ENCODE results near the gene KCTD20. TPM values are rescaled to one million over a fixed set of nuclear protein-coding genes. Genes with fewer than 3 reads are reported as not detected.
"Not testable (repeated sequence)": the region's sequence is repeated elsewhere in the genome, so short reads cannot be mapped to it uniquely, and the experiment has no call there.

The KCTD20 gene
- total RNA-seq, 1 donor from 2014 or later: 48.1 TPM

DNA sequence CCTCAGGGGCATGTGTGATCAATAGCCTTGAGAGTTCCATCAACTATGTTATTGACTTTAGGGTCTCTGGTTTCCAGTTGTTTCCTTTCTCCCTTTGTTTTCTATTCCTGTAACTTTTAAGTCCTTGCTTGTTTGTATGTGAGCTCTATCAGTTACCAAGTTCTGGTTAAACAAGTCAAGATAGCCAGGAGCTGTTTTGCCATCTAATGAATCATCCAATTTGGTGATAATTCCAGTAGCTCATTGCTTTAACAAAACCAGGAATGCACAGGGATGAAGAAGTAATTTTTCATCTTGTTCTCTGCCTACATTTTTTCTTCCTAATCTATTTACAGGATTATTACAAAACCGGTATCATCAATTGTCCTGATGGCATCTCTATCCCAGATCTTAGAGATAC, 36.5 kb downstream of the KCTD20 start:
- ChIA-PET POLR2A (interaction anchor here (0.6 kb wide), 1 partner anchor 527 kb away, joined by 3 read pairs; no protein-coding TSS in a partner anchor), CTCF (interaction anchor here (1.7 kb wide), 1 partner anchor 9 kb away, joined by 5 read pairs; no protein-coding TSS in a partner anchor)
- Mint-ChIP-seq H3K4me1 (peaks cover 2% of the 10 kb centered on the region), H3K27me3 (no peaks in the 10 kb centered on the region), H3K4me3 (no peak overlapping the region), H3K27ac (no peak overlapping the region), H3K9me3 (no peaks in the 10 kb centered on the region), H3K36me3 (ENCODE audit: low read depth) (peaks cover 66% of the 10 kb centered on the region)
- ATAC-seq (ENCODE audit: low read depth) (no peak), DNase-seq (no peak)
- TF ChIP-seq, protein P1, sequence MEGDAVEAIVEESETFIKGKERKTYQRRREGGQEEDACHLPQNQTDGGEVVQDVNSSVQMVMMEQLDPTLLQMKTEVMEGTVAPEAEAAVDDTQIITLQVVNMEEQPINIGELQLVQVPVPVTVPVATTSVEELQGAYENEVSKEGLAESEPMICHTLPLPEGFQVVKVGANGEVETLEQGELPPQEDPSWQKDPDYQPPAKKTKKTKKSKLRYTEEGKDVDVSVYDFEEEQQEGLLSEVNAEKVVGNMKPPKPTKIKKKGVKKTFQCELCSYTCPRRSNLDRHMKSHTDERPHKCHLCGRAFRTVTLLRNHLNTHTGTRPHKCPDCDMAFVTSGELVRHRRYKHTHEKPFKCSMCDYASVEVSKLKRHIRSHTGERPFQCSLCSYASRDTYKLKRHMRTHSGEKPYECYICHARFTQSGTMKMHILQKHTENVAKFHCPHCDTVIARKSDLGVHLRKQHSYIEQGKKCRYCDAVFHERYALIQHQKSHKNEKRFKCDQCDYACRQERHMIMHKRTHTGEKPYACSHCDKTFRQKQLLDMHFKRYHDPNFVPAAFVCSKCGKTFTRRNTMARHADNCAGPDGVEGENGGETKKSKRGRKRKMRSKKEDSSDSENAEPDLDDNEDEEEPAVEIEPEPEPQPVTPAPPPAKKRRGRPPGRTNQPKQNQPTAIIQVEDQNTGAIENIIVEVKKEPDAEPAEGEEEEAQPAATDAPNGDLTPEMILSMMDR (IDR thresholded peaks at IDR 0.05): no peak
- intact Hi-C loops (cut with micrococcal nuclease): no loop called here

DNA sequence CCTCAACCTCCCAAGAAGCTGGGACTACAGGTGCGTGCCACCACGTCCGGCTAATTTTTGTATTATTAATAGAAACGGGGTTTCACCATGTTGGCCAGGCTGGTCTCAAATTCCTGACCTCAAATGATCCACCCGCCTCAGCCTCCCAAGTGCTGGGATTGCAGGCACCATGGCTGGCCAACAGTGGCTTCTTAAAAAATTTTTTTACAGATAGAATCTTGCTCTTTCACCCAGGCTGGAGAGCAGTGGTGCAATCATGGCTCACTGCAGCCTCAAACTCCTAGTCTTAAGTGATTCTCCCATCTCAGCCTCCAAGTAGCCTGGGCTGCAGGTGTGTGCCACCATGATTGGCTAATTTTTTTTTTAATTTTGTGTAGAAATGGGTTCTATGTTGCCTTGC, 40.5 kb downstream of the KCTD20 start:
- CTCF ChIA-PET, H3K9me3 Mint-ChIP-seq, H3K27me3 Mint-ChIP-seq: not testable (repeated sequence)

DNA sequence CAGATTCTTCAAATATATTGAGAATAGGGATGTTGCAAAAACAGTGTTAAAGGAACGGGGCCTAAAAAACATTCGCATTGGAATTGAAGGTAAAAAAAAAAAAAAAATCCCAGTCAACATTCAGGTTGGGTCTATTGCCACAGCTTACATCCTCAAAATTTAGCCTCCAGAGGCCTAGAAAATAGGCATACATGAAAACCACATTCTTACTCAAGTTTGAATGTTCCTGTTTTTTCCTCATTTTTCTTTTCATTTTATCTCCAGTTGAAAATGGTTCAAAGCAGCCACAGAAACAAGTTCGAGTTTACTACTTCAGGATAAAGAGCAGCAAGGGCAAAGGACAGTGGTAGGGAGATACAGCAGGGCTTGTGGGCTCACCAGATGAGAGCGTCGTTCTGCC, 41.9 kb downstream of the KCTD20 start:
- Mint-ChIP-seq H3K4me1 (no peaks in the 10 kb centered on the region), H3K27ac (no peak overlapping the region)
- intact Hi-C loops (cut with micrococcal nuclease): no loop called here

More for the DNA sequence above, 40.5 kb downstream of the KCTD20 start:
- DNase-seq; intact Hi-C loops (cut with micrococcal nuclease); H3K4me1 Mint-ChIP-seq; H3K27ac Mint-ChIP-seq; H3K4me3 Mint-ChIP-seq; ATAC-seq (ENCODE audit: low read depth): not testable (repeated sequence)
- POLR2A ChIA-PET: interaction anchor here (0.7 kb wide), 1 partner anchor 16 kb away, joined by 4 read pairs; no protein-coding TSS in a partner anchor
- H3K36me3 Mint-ChIP-seq (ENCODE audit: low read depth): peaks cover 86% of the 10 kb centered on the region

DNA sequence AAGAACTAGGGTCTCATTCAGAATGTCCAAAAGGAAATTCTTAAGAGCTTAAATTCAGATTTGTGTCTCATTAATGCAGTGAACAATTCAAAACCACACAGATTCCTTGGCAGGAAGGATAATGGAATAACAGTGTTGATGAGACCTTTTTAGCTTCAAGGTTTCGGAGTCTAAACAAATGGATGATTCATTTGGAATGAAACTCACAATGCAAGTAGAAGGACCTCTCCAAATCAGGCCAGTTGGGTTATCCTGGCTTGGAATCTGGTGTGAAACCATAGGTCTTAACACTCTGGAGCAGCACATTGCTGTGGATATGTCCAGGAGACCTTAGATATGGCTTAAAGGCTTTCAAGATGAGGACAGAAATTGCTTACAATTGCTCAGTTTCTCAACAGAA, 44.9 kb downstream of the KCTD20 start:
- Mint-ChIP-seq H3K9me3 (no peaks in the 10 kb centered on the region), H3K36me3 (ENCODE audit: low read depth) (peaks cover 76% of the 10 kb centered on the region), H3K4me3 (no peak overlapping the region), H3K27ac (no peak overlapping the region), H3K4me1 (no peaks in the 10 kb centered on the region), H3K27me3 (no peaks in the 10 kb centered on the region)
- DNase-seq (no peak), ATAC-seq (ENCODE audit: low read depth) (no peak)
- intact Hi-C loops (cut with micrococcal nuclease): no loop called here
- ChIA-PET POLR2A (interaction anchor here (0.5 to 0.6 kb wide), 2 partner anchors 109 to 194 kb away, joined by 5 to 8 read pairs; no protein-coding TSS in a partner anchor), CTCF (no interaction called here)
- TF ChIP-seq, protein P1 (IDR thresholded peaks at IDR 0.05): no peak

More for the DNA sequence above, 41.9 kb downstream of the KCTD20 start:
- CTCF ChIA-PET: no interaction called here
- no peak overlapping the region for H3K4me3 Mint-ChIP-seq
- DNase-seq (no peak), ATAC-seq (ENCODE audit: low read depth) (no peak)
- H3K36me3 Mint-ChIP-seq (ENCODE audit: low read depth): peaks cover 86% of the 10 kb centered on the region
- TF ChIP-seq, protein P1 (IDR thresholded peaks at IDR 0.05): no peak
- no peaks in the 10 kb centered on the region for H3K27me3 Mint-ChIP-seq
- H3K9me3 Mint-ChIP-seq: no peaks in the 10 kb centered on the region
- POLR2A ChIA-PET: interaction anchor here (0.6 kb wide), 1 partner anchor 10 kb away, joined by 4 read pairs; no protein-coding TSS in a partner anchor

DNA sequence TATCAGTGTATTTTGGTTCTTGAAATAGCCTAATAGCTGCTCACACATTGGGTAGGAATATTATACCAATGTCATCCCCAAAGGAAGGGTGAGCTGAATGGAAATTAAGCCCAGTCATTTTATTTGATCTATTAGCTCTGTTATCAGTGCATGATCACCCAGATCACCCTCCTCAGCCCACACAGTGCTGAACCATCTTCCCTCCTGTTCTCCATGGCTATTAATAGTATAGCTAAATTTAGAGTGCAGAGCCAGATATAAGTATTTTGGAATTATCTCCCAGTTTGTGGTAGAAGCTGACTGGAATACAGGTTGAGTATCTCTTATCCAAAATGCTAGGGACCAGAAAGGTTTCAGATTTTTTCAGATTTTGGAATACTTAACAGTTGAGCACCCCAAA, 45.4 kb downstream of the KCTD20 start:
- Mint-ChIP-seq H3K4me1 (no peaks in the 10 kb centered on the region), H3K36me3 (ENCODE audit: low read depth) (peaks cover 75% of the 10 kb centered on the region), H3K27me3 (no peaks in the 10 kb centered on the region), H3K27ac (no peak overlapping the region), H3K9me3 (no peaks in the 10 kb centered on the region), H3K4me3 (no peak overlapping the region)
- intact Hi-C loops (cut with micrococcal nuclease): no loop called here
- TF ChIP-seq, protein P1 (IDR thresholded peaks at IDR 0.05): no peak
- ChIA-PET CTCF (interaction anchor here (1.2 kb wide), 1 partner anchor 9 kb away, joined by 5 read pairs; no protein-coding TSS in a partner anchor), POLR2A (interaction anchor here (0.5 to 0.8 kb wide), 2 partner anchors 91 to 193 kb away, joined by 4 to 5 read pairs; no protein-coding TSS in a partner anchor)
- ATAC-seq (ENCODE audit: low read depth) (no peak), DNase-seq (no peak)

All from activated B cell treated with CpG ODN at 0.5 μM for 24 hours (primary cell).